Adrenal gland (tissue), 12 donors: ENCODE data around the gene RASA2. TPM values are rescaled to one million over a fixed set of nuclear protein-coding genes. Genes with fewer than 3 reads are reported as not detected.

Experiments used
- DNase-seq, 7 donors: peaks; one replicate each; pipeline ENCODE4 v3.0.0-alpha.2; 2019 to 2020
- H3K27ac ChIP-seq, 5 donors: fragments of 200-600 bp; sonication (generic) in 4 of 5; 1 replicate in 3 of 5; 2 replicates in 2 of 5; pipeline versions ENCODE4 v1.5.1 to v1.8.0; 2016 to 2020; ENCODE audit warnings: mild to moderate bottlenecking in 1 of 5
- H3K27me3 ChIP-seq: fragments of 200-600 bp; 2 replicates; pipeline ENCODE4 v1.8.0; 2021
- H3K36me3 ChIP-seq, 2 donors: fragments of 200-600 bp; replicated peaks in 1 of 2; 1 replicate in 1 of 2; 2 replicates in 1 of 2; pipeline versions ENCODE4 v1.5.1 to v1.8.0; 2018 to 2022
- H3K4me1 ChIP-seq, 2 donors: fragments of 200-600 bp; replicated peaks in 1 of 2; 1 replicate in 1 of 2; 2 replicates in 1 of 2; pipeline versions ENCODE4 v1.5.1 to v1.8.0; 2018 to 2021
- H3K4me3 ChIP-seq, 4 donors: fragments of 200-600 bp; sonication (generic) in 3 of 4; one replicate each; pipeline ENCODE4 v1.5.1; 2016 to 2018
- H3K9me3 ChIP-seq, 3 donors: fragments of 200-600 bp; sonication (generic) in 1 of 3; replicated peaks in 1 of 3; 1 replicate in 2 of 3; 2 replicates in 1 of 3; pipeline versions ENCODE4 v1.5.1 to v1.8.0; 2016 to 2021
- POLR2A ChIP-seq, 2 donors: fragments of 450-650 bp; IDR thresholded peaks; one replicate each; pipeline ENCODE4 v1.6.1; 2017; ENCODE audit warnings: antibody characterized with exemption in 2 of 2, mild to moderate bottlenecking in 2 of 2, moderate library complexity in 1 of 2
- WGBS, 4 donors: extraction: QIAGEN DNeasy Blood & Tissue Kit in 2 of 4; methylation state at CpG; one replicate each; pipeline versions ENCODE4 v1.1.5 to v1.1.7; 2013 to 2017; 5-methylcytosine and 5-hydroxymethylcytosine counted together
- intact Hi-C, 2 donors: fragments of 100-400 bp; cut with DNase I; formaldehyde crosslinking; loops; one replicate each; pipeline versions ENCODE4 v1.14.1 to v1.15.0; 2022 to 2023
- polyA plus RNA-seq, 3 donors: library from polyadenylated mRNA; stranded (reverse); fragments of 200-250 nt in 2 of 3; fragments of 350-450 nt in 1 of 3; fragmentation: Illumina TruSeq in 1 of 3; extraction: RNeasy Lipid Tissue Mini Kit (QIAGEN cat#74804) in 1 of 3; gene quantifications; one replicate each; pipeline ENCODE4 v1.2.3, GENCODE V29; 2013 to 2014
- total RNA-seq, 9 donors: library from RNA; depleted of rRNA in 4 of 9; stranded (reverse); fragments of >200 nt in 4 of 9; fragments of 120-200 nt in 1 of 9; fragmentation: NEBNext Ultra II Directional in 1 of 9; extraction: Animal tissue kit (Norgen Biotek cat#: 25700) in 1 of 9; gene quantifications; one replicate each; pipeline versions ENCODE4 v1.1.0 to v1.2.4, GENCODE V29; 2013 to 2023
- TF ChIP-seq, protein P1 (sequence below), 6 experiments: fragments of 450-650 bp in 4 of 6; fragments of 200-600 bp in 2 of 6; sonication (generic) in 1 of 6; IDR thresholded peaks; 1 replicate in 5 of 6; 2 replicates in 1 of 6; pipeline versions ENCODE4 v1.5.1 to v1.8.0; 2016 to 2021; ENCODE audit warnings: antibody characterized with exemption in 6 of 6, mild to moderate bottlenecking in 2 of 6, moderate library complexity in 1 of 6
- donor health status: healthy with polysubstance abuse.
- donor health status: Bipolar disorder and iron deficiency.
- donor health status: DM: yes; HTN: yes; CAD: no.
- donor health status: DM: no; HTN: no; CAD: no.
- donor health status: DM: no; HTN: no; CAD: no.
- donor health status: DM: yes; HTN: yes; CAD: no.

Gene RASA2
- total and polyA plus RNA-seq, 12 donors: 5.7 to 52.5 (median 10.2) TPM

DNA sequence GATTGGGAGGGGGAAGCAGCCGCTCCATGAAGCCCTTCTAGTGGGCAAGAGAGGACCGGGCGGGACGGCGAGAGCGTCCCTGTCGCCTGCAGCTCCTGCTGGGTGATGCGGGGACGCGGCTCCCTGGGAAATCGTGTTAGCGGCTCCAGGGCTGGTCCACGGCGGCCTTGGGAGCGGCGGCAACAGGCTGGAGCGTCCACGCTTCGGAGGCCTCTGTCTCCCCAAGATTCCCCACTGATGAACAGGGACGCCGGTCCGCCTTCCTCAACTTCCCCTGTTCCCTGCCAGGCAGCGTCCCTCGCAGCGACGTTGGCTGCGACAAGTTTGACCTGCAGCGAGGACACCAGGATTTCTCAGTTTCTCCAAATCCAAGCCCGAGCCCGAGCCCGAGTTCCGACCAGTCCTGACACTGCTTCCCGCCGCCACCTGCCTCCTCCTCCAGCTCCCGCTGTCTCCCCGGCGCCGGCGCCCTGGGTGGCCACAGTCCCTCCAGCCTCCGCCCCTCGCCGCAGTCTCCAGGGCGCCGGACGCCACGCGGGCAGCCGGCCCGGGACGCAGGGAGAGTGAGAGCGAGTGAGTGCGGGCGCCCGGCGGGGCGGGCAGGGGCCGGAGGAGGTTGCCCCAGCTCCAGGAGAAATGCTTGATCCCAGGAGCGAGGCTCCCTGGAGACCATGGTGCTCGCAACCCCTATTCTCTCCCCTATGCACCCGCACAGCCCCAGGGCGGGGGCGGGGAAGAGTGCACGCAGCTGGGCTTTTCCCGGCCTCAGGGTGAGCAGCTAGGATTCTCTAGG is 173.2 kb downstream of the RASA2 start:
- 0 to 9% (median 2%) methylated on average over 20 to 64 of the region's 64 CpGs for WGBS, 4 donors
- Histone ChIP-seq H3K4me1 (peaks cover 35 to 40% of the 10 kb centered on the region in 2 donors), H3K27me3 (no peaks in the 10 kb centered on the region)

DNA sequence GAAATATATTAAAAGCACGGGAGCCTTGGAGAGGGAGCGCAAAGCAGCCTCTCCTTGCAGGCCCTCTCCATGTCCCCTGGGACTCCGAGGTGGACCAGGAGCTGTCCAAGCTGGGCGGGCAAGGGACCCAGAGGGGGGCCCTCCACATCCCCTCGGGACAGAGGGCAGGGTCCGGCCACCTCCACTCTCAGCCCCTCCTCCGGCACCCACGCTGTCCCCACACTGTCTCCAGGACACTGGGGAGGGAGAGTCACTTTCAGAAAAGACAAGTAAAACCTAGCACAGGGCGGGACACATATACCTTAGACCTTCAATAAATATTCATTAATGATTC is 173.8 kb downstream of the RASA2 start:
- Histone ChIP-seq H3K9me3 (no peaks in the 10 kb centered on the region), H3K27ac (peak overlapping the region; percentile 3 to 91 (median 83)), H3K4me1 (peaks cover 35 to 40% of the 10 kb centered on the region in 2 donors), H3K27me3 (no peaks in the 10 kb centered on the region), H3K4me3 (peak overlapping the region in 3 of 4 donors; percentile 28 to 71 (median 40)), H3K36me3 (no peaks in the 10 kb centered on the region)
- TF ChIP-seq, protein P1, sequence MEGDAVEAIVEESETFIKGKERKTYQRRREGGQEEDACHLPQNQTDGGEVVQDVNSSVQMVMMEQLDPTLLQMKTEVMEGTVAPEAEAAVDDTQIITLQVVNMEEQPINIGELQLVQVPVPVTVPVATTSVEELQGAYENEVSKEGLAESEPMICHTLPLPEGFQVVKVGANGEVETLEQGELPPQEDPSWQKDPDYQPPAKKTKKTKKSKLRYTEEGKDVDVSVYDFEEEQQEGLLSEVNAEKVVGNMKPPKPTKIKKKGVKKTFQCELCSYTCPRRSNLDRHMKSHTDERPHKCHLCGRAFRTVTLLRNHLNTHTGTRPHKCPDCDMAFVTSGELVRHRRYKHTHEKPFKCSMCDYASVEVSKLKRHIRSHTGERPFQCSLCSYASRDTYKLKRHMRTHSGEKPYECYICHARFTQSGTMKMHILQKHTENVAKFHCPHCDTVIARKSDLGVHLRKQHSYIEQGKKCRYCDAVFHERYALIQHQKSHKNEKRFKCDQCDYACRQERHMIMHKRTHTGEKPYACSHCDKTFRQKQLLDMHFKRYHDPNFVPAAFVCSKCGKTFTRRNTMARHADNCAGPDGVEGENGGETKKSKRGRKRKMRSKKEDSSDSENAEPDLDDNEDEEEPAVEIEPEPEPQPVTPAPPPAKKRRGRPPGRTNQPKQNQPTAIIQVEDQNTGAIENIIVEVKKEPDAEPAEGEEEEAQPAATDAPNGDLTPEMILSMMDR (IDR thresholded peaks at IDR 0.05): no peak
- TF ChIP-seq POLR2A (IDR thresholded peaks at IDR 0.05): no peak
- intact Hi-C loops: no loop called here
- no peak for DNase-seq
- 15 to 31% (median 26%) methylated on average over 4 to 9 of the region's 9 CpGs for WGBS, 4 donors

More for the DNA sequence above, 173.2 kb downstream of the RASA2 start:
- H3K36me3 ChIP-seq: no peaks in the 10 kb centered on the region
- intact Hi-C loops: no loop called here
- peak overlapping the region in 3 of 4 donors; percentile 40 to 71 (median 45) for H3K4me3 ChIP-seq
- H3K27ac ChIP-seq: peak overlapping the region; percentile 3 to 91 (median 83)
- peak; percentile 76 to 87 (median 84) for DNase-seq
- no peaks in the 10 kb centered on the region for H3K9me3 ChIP-seq
- peak; percentile 44 to 87 for TF ChIP-seq POLR2A (IDR thresholded peaks at IDR 0.05)
- TF ChIP-seq, protein P1 (IDR thresholded peaks at IDR 0.05): no peak

DNA sequence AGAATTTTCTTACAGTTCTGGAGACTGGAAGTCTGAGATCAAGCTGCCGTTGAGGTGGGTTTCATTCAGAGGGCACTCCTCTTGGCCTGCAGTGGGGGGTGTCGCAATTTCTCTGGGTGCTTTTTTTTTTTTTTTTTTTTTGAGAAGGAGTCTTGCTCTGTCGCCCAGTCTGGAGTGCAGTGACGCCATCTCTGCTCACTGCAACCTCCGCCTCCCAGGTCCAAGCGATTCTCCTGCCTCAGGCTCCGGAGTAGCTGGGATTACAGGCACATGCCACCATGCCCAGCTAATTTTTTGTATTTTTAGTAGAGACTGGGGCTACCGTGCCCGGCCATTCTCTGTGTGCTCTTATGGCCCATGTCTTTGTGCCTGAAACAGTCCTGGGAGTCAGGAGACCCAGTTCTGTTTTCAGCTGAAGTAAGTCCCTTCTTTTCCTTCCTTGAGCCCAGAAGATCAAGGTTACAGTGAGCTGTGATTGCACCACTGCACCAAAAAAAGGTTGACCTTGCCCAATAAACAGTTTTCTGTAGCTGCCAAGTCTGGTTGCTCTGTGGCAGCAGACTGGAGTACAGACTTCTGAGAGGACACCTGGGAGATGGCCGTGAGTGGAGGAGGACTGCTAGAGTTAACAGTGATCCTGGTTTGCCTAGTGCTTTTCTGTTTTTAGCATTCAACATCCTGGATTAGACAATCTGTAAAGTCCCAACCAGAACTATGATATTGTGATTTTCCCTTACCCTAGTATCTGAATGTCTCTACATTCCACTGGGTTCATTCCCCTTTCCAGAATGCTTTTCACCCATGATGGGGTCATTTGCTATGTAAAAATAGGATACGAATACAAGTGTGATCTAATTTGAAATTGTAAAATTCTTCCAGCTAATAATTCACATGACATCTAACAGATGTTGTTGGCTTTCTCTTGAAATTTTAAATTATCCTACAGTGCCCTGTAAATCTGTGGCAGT is 174.7 kb downstream of the RASA2 start:
- TF ChIP-seq, protein P1 (IDR thresholded peaks at IDR 0.05): no peak
- peak in 1 of 2 donors; percentile 64 for TF ChIP-seq POLR2A (IDR thresholded peaks at IDR 0.05)
- Histone ChIP-seq H3K36me3 (no peaks in the 10 kb centered on the region), H3K4me3 (peak overlapping the region in 2 of 4 donors; percentile 40 to 71), H3K4me1 (peaks cover 35 to 40% of the 10 kb centered on the region in 2 donors), H3K27me3 (no peaks in the 10 kb centered on the region), H3K9me3 (no peaks in the 10 kb centered on the region), H3K27ac (peak overlapping the region; percentile 3 to 91 (median 83))
- DNase-seq: peak; percentile 37 to 76 (median 68)
- intact Hi-C loops: no loop called here
- WGBS, 4 donors: 29 to 67% (median 52%) methylated on average over 10 to 11 of the region's 11 CpGs

DNA sequence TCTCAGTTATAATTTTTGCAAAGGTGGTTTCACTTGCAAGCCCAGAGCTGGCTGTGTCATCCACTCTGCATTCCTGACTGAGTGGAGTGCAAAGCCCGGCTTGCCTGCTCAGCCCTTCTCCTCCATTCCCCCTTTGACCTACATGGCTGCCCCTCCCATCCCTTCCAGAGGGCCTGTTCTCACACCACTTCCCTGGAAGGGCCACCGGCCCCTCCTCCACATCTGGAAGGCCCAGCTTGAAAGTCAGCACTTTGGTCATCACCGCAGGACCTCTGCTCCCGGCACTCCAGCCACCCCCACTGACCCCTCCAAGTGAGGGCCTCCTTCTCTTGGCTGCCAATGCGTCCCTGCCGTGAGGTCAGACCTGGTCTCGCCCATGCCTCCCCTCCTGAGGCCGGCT is 177.2 kb downstream of the RASA2 start:
- peaks cover 0 to under 1% (median 0%) of the 10 kb centered on the region in 3 donors for H3K9me3 ChIP-seq
- H3K4me3 ChIP-seq: no peak overlapping the region
- 19 to 39% (median 30%) methylated on average over 8 of the region's 8 CpGs for WGBS, 4 donors
- no peaks in the 10 kb centered on the region for H3K36me3 ChIP-seq
- intact Hi-C loops: no loop called here
- TF ChIP-seq POLR2A (IDR thresholded peaks at IDR 0.05): peak in 1 of 2 donors; percentile 8
- TF ChIP-seq, protein P1 (IDR thresholded peaks at IDR 0.05): no peak
- peaks cover 35 to 40% of the 10 kb centered on the region in 2 donors for H3K4me1 ChIP-seq
- peak; percentile 27 to 72 (median 59) for DNase-seq
- no peaks in the 10 kb centered on the region for H3K27me3 ChIP-seq
- H3K27ac ChIP-seq: peak overlapping the region in 4 of 5 donors; percentile 30 to 91 (median 57)
